Measurements from ENCODE around the gene BZW2. TPM values are rescaled to one million over a fixed set of nuclear protein-coding genes. Genes with fewer than 3 reads are reported as not detected.

The BZW2 gene
- total and polyA plus RNA-seq, 4 experiments from 2014 or later, result 18.6 to 58.7 (median 33.6) TPM

GRCh38 chr7:16727736-16728135 lies 81.8 kb downstream of the BZW2 start:
- Histone ChIP-seq H3K27ac (ENCODE audit: low read depth, low read length) (no peak overlapping the region), H3K9me3 (ENCODE audit: control insufficient read depth in 1 of 2, low read length in 2 of 2) (no peaks in the 10 kb centered on the region), H3K27me3 (ENCODE audit: insufficient read depth, low read length) (no peaks in the 10 kb centered on the region), H3K4me1 (ENCODE audit: insufficient read depth, low read length) (no peaks in the 10 kb centered on the region), H3K4me3 (ENCODE audit: low read length in 2 of 2) (no peak overlapping the region), H3K36me3 (ENCODE audit: insufficient read depth, low read length) (no peaks in the 10 kb centered on the region)
- ChIA-PET POLR2A (ENCODE audit: partially characterized antibody) (no interaction called here), CTCF (ENCODE audit: partially characterized antibody) (no interaction called here)
- no peaks in the 10 kb centered on the region for H3K4me1 Mint-ChIP-seq
- H3K27me3 Mint-ChIP-seq, result no peaks in the 10 kb centered on the region
- H3K27ac Mint-ChIP-seq, result no peak overlapping the region
- peaks cover 0 to 5% of the 10 kb centered on the region in 2 donors for H3K36me3 Mint-ChIP-seq
- H3K4me3 Mint-ChIP-seq, result no peak overlapping the region
- intact Hi-C loops (cut with micrococcal nuclease), result no loop called here
- no peaks in the 10 kb centered on the region for H3K9me3 Mint-ChIP-seq
- DNase-seq, result no peak

GRCh38 chr7:16728811-16729210 lies 82.8 kb downstream of the BZW2 start:
- Mint-ChIP-seq H3K4me1 (peaks cover 0 to under 1% (median 0%) of the 10 kb centered on the region in 4 donors), H3K27ac (no peak overlapping the region), H3K4me3 (no peak overlapping the region), H3K27me3 (no peaks in the 10 kb centered on the region), H3K9me3 (no peaks in the 10 kb centered on the region), H3K36me3 (peaks cover 0 to 5% of the 10 kb centered on the region in 2 donors)
- CTCF ChIA-PET (ENCODE audit: partially characterized antibody), result interaction anchor here (0.6 to 1.8 kb wide), 3 partner anchors 10 to 254 kb away, joined by 3 to 8 read pairs (median 3); no protein-coding TSS in a partner anchor
- no peaks in the 10 kb centered on the region for H3K4me1 ChIP-seq (ENCODE audit: insufficient read depth, low read length)
- no peak for DNase-seq
- POLR2A ChIA-PET (ENCODE audit: partially characterized antibody), result no interaction called here
- no peaks in the 10 kb centered on the region for H3K36me3 ChIP-seq (ENCODE audit: insufficient read depth, low read length)
- no peaks in the 10 kb centered on the region for H3K9me3 ChIP-seq (ENCODE audit: control insufficient read depth in 1 of 2, low read length in 2 of 2)
- no peak overlapping the region for H3K27ac ChIP-seq (ENCODE audit: low read depth, low read length)
- H3K4me3 ChIP-seq (ENCODE audit: low read length in 2 of 2), result no peak overlapping the region
- H3K27me3 ChIP-seq (ENCODE audit: insufficient read depth, low read length), result no peaks in the 10 kb centered on the region
- intact Hi-C loops (cut with micrococcal nuclease), result no loop called here

- no peak overlapping the region for H3K4me3 Mint-ChIP-seq
- Histone ChIP-seq H3K36me3 (ENCODE audit: insufficient read depth, low read length) (no peaks in the 10 kb centered on the region), H3K27ac (ENCODE audit: low read depth, low read length) (no peak overlapping the region), H3K27me3 (ENCODE audit: insufficient read depth, low read length) (no peaks in the 10 kb centered on the region), H3K4me3 (ENCODE audit: low read length in 2 of 2) (no peak overlapping the region), H3K4me1 (ENCODE audit: insufficient read depth, low read length) (no peaks in the 10 kb centered on the region), H3K9me3 (ENCODE audit: control insufficient read depth in 1 of 2, low read length in 2 of 2) (no peaks in the 10 kb centered on the region)
- intact Hi-C loops (cut with micrococcal nuclease), result no loop called here
- H3K27ac Mint-ChIP-seq, result no peak overlapping the region
- H3K36me3 Mint-ChIP-seq, result peaks cover 0 to 5% of the 10 kb centered on the region in 2 donors
- peaks cover 0 to 7% (median 2%) of the 10 kb centered on the region in 4 donors for H3K4me1 Mint-ChIP-seq
- ChIA-PET POLR2A (ENCODE audit: partially characterized antibody) (no interaction called here), CTCF (ENCODE audit: partially characterized antibody) (interaction anchor here (0.6 to 1.8 kb wide), 3 partner anchors 9 to 253 kb away, joined by 3 to 8 read pairs (median 3); no protein-coding TSS in a partner anchor)
- H3K9me3 Mint-ChIP-seq, result no peaks in the 10 kb centered on the region
- DNase-seq, result no peak
- no peaks in the 10 kb centered on the region for H3K27me3 Mint-ChIP-seq
Measured at GRCh38 chr7:16729541-16729940, 83.6 kb downstream of the BZW2 start.

GRCh38 chr7:16730937-16731336 lies 85.0 kb downstream of the BZW2 start:
- POLR2A ChIA-PET (ENCODE audit: partially characterized antibody), result no interaction called here
- H3K9me3 Mint-ChIP-seq, result no peaks in the 10 kb centered on the region
- no peaks in the 10 kb centered on the region for H3K27me3 Mint-ChIP-seq
- no peak overlapping the region for H3K27ac ChIP-seq (ENCODE audit: low read depth, low read length)
- H3K36me3 Mint-ChIP-seq, result peaks cover 0 to 5% of the 10 kb centered on the region in 2 donors
- no peaks in the 10 kb centered on the region for H3K9me3 ChIP-seq (ENCODE audit: control insufficient read depth in 1 of 2, low read length in 2 of 2)
- H3K4me3 Mint-ChIP-seq, result no peak overlapping the region
- no peak for DNase-seq
- no peak overlapping the region for H3K4me3 ChIP-seq (ENCODE audit: low read length in 2 of 2)
- intact Hi-C loops (cut with micrococcal nuclease), result no loop called here
- H3K4me1 ChIP-seq (ENCODE audit: insufficient read depth, low read length), result no peaks in the 10 kb centered on the region
- no peaks in the 10 kb centered on the region for H3K36me3 ChIP-seq (ENCODE audit: insufficient read depth, low read length)
- CTCF ChIA-PET (ENCODE audit: partially characterized antibody), result no interaction called here
- H3K27ac Mint-ChIP-seq, result no peak overlapping the region
- H3K27me3 ChIP-seq (ENCODE audit: insufficient read depth, low read length), result no peaks in the 10 kb centered on the region
- H3K4me1 Mint-ChIP-seq, result peaks cover 0 to 7% (median 3%) of the 10 kb centered on the region in 4 donors

- no peaks in the 10 kb centered on the region for H3K4me1 ChIP-seq (ENCODE audit: insufficient read depth, low read length)
- CTCF ChIA-PET (ENCODE audit: partially characterized antibody), result no interaction called here
- POLR2A ChIA-PET (ENCODE audit: partially characterized antibody), result no interaction called here
- no peaks in the 10 kb centered on the region for H3K9me3 ChIP-seq (ENCODE audit: control insufficient read depth in 1 of 2, low read length in 2 of 2)
- peaks cover 0 to 5% of the 10 kb centered on the region in 2 donors for H3K36me3 Mint-ChIP-seq
- intact Hi-C loops (cut with micrococcal nuclease), result no loop called here
- no peaks in the 10 kb centered on the region for H3K27me3 ChIP-seq (ENCODE audit: insufficient read depth, low read length)
- H3K4me3 Mint-ChIP-seq, result no peak overlapping the region
- no peaks in the 10 kb centered on the region for H3K36me3 ChIP-seq (ENCODE audit: insufficient read depth, low read length)
- peaks cover 0 to 7% (median 3%) of the 10 kb centered on the region in 4 donors for H3K4me1 Mint-ChIP-seq
- H3K27ac Mint-ChIP-seq, result no peak overlapping the region
- no peak overlapping the region for H3K27ac ChIP-seq (ENCODE audit: low read depth, low read length)
- no peak for DNase-seq
- H3K9me3 Mint-ChIP-seq, result no peaks in the 10 kb centered on the region
- H3K27me3 Mint-ChIP-seq, result no peaks in the 10 kb centered on the region
- H3K4me3 ChIP-seq (ENCODE audit: low read length in 2 of 2), result no peak overlapping the region
Measured at GRCh38 chr7:16732828-16733227, 86.8 kb downstream of the BZW2 start.

- peak overlapping the region in 1 of 7 donors; percentile 88 for H3K27ac Mint-ChIP-seq
- peak overlapping the region in 4 of 8 donors; percentile 3 to 30 (median 12) for H3K4me3 Mint-ChIP-seq
- H3K4me1 Mint-ChIP-seq, result peaks cover 0 to 7% (median 3%) of the 10 kb centered on the region in 4 donors
- Histone ChIP-seq H3K4me3 (ENCODE audit: low read length in 2 of 2) (no peak overlapping the region), H3K27me3 (ENCODE audit: insufficient read depth, low read length) (no peaks in the 10 kb centered on the region), H3K36me3 (ENCODE audit: insufficient read depth, low read length) (no peaks in the 10 kb centered on the region), H3K27ac (ENCODE audit: low read depth, low read length) (no peak overlapping the region), H3K9me3 (ENCODE audit: control insufficient read depth in 1 of 2, low read length in 2 of 2) (no peaks in the 10 kb centered on the region), H3K4me1 (ENCODE audit: insufficient read depth, low read length) (no peaks in the 10 kb centered on the region)
- POLR2A ChIA-PET (ENCODE audit: partially characterized antibody), result no interaction called here
- CTCF ChIA-PET (ENCODE audit: partially characterized antibody), result no interaction called here
- DNase-seq, result no peak
- H3K9me3 Mint-ChIP-seq, result no peaks in the 10 kb centered on the region
- no peaks in the 10 kb centered on the region for H3K36me3 Mint-ChIP-seq
- H3K27me3 Mint-ChIP-seq, result no peaks in the 10 kb centered on the region
- intact Hi-C loops (cut with micrococcal nuclease), result no loop called here
Measured at GRCh38 chr7:16734148-16734726, 88.3 kb downstream of the BZW2 start.

- H3K4me1 ChIP-seq (ENCODE audit: insufficient read depth, low read length), result no peaks in the 10 kb centered on the region
- Mint-ChIP-seq H3K9me3 (no peaks in the 10 kb centered on the region), H3K4me3 (peak overlapping the region in 5 of 8 donors; percentile 44 to 54 (median 49)), H3K36me3 (no peaks in the 10 kb centered on the region), H3K4me1 (peaks cover 0 to 7% (median 3%) of the 10 kb centered on the region in 4 donors), H3K27ac (peak overlapping the region in 1 of 7 donors; percentile 15), H3K27me3 (no peaks in the 10 kb centered on the region)
- no peaks in the 10 kb centered on the region for H3K27me3 ChIP-seq (ENCODE audit: insufficient read depth, low read length)
- ChIA-PET CTCF (ENCODE audit: partially characterized antibody) (no interaction called here), POLR2A (ENCODE audit: partially characterized antibody) (no interaction called here)
- no peak overlapping the region for H3K27ac ChIP-seq (ENCODE audit: low read depth, low read length)
- no peaks in the 10 kb centered on the region for H3K9me3 ChIP-seq (ENCODE audit: control insufficient read depth in 1 of 2, low read length in 2 of 2)
- H3K36me3 ChIP-seq (ENCODE audit: insufficient read depth, low read length), result no peaks in the 10 kb centered on the region
- DNase-seq, result no peak
- no peak overlapping the region for H3K4me3 ChIP-seq (ENCODE audit: low read length in 2 of 2)
- intact Hi-C loops (cut with micrococcal nuclease), result no loop called here
Measured at GRCh38 chr7:16735020-16735419, 89.0 kb downstream of the BZW2 start.
